GM12801 (cell line): ENCODE measurements around the gene JPH2.

ENCODE experiments used
- TF ChIP-seq, protein P1 (sequence below): IDR thresholded peaks from one replicate; pipeline ENCODE4 v1.5.1; 2011; ENCODE audit warnings: control low read depth; ENCODE audit not compliant: insufficient read length; ENCODE audit errors: extremely low read depth

The JPH2 gene

DNA sequence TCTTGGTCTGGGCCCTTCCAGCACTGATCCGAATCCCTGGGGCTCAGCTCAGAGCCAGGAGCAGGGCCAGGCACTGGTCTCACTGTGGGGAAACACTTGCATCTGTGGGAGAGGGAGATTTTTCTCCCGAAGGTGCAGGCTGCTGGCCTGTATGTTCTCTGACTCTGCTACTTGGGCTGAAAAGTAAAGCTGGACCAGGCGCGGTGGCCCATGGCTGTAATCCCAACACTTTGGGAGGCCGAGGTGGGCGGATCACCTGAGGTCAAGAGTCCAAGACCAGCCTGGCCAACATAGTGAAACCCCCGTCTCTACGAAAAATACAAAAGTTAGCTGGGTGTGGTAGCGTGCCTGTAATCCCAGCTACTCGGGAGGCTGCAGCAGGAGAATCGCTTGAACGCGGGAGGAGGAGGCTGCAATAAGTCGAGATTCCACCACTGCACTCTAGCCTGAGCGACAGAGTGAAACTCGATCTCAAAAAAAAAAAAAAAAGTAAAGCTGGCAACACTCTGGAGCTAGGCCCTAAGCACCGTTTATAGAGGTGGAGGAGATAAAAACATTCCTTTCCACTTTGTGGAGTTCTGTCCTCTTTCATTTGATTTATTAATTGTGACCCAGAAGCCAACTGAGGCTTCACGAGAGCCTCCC lies 41.7 kb downstream of the JPH2 start:
- TF ChIP-seq, protein P1, sequence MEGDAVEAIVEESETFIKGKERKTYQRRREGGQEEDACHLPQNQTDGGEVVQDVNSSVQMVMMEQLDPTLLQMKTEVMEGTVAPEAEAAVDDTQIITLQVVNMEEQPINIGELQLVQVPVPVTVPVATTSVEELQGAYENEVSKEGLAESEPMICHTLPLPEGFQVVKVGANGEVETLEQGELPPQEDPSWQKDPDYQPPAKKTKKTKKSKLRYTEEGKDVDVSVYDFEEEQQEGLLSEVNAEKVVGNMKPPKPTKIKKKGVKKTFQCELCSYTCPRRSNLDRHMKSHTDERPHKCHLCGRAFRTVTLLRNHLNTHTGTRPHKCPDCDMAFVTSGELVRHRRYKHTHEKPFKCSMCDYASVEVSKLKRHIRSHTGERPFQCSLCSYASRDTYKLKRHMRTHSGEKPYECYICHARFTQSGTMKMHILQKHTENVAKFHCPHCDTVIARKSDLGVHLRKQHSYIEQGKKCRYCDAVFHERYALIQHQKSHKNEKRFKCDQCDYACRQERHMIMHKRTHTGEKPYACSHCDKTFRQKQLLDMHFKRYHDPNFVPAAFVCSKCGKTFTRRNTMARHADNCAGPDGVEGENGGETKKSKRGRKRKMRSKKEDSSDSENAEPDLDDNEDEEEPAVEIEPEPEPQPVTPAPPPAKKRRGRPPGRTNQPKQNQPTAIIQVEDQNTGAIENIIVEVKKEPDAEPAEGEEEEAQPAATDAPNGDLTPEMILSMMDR: no peak

DNA sequence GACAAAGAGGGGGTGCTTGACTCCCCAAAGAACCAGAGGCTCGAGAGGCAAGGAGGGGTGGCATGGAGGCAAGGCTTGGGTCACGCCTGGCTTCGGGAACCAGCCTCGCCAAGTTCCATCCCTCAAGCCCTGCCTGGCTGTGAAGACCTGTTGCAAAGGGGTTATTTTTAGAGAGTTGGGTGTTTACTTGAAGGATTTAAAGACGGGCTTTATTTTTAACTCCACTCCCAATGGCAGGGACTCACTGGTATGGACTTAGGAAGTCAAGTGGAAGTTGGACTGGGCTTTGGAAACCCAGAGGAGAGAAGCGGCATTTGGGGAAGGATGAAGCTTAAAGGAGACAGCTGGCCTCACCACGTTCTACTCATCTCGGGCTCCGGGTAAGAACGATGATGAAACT lies 43.1 kb downstream of the JPH2 start:
- TF ChIP-seq, protein P1: no peak

- TF ChIP-seq, protein P1: no peak
These were observed 44.6 kb downstream of the JPH2 start for GRCh38 chr20:44142413-44142812.

DNA sequence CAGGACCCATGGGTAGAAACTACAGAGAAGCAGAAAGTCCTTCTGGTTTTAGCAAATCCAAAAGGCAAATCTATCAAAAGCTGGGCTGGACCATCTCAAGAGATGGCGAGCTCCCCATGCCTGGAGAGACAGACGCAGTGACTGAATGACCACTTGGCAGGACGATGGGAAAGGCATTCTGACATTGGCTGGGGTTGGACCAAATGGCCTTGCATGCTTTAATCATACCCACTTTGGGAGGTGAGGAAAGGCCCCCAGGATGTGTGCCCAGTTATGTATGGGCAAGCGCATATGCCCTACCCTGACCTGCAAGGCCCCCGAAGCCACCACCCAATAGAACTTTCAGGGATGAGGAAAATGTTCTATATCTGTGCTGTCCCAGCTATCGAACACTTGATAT lies 45.1 kb downstream of the JPH2 start:
- TF ChIP-seq, protein P1: no peak

DNA sequence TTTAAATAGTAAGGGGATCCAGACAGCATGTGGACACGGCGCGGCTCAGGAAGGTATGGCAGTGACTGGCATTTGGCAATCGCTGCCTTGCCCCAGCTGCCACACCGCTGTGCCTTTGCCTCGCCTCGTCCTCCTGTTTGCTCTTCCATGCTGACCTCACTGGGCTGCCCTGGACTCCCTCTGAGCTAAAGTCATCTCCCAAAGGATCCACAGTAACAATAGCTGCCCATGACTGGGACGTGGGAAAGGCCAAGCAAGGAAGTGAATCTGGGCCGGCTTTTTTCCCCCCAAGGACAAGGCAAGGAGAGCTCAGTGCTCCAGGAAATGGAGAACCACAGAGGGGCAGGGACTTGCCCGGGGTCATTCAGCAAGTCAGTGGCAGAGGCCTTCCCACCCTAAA lies 48.1 kb downstream of the JPH2 start:
- TF ChIP-seq, protein P1: no peak

- TF ChIP-seq, protein P1: no peak
These were observed 49.7 kb downstream of the JPH2 start for GRCh38 chr20:44137266-44137801.

DNA sequence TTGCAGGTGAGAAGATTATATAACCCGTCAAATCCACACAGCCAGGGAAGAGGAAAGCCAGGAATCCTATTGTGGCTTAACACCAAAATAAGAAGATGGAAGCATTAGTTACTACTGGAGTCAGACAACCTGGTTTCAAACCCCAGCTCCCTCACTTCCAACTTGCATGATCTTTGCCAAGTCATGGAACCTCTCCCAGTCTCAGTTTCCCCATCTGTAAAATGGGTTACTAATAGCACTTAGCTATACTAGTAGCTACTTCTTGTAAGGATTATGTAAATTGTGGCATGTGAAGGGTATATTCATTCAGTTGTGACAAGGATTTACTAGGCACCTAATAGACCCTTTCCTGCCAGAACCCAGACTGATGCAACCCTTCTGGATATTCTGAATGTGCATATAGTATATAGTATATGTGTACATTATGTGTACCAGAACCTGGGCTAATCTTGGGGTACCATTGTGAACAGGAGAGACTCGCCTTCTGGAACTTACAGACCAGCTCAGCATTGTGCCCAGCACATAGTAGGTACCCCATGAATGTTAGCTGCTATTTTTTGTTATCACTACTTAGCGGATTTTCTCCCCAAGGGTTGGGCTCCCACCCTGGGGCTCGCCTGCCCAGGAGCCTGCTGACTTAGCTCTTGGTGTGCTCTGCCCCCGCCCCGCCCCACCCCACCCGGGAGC lies 50.3 kb downstream of the JPH2 start:
- TF ChIP-seq, protein P1: no peak
